Measurements from ENCODE around the gene AFF3.

AFF3 gene

DNA sequence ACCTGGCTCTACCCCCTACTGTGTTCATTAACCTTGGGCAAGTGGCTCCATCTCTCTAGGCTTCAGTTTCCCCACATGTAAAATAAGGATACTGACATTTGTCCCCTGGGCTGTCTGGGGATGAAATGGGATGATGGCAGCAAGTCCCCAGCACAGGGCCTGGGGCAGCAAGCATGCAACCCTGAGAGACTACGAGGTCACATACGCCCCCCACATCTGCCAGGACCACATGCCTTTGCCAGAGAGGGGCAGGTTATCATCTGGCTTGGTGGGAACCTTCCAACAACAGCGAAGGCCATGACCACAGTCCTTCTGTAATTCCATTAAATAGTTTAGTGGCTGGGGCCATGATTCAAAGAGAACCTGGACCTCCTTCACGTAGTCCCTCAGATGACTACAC is 506.7 kb downstream of the AFF3 start:
- TF ChIP-seq, protein P1, sequence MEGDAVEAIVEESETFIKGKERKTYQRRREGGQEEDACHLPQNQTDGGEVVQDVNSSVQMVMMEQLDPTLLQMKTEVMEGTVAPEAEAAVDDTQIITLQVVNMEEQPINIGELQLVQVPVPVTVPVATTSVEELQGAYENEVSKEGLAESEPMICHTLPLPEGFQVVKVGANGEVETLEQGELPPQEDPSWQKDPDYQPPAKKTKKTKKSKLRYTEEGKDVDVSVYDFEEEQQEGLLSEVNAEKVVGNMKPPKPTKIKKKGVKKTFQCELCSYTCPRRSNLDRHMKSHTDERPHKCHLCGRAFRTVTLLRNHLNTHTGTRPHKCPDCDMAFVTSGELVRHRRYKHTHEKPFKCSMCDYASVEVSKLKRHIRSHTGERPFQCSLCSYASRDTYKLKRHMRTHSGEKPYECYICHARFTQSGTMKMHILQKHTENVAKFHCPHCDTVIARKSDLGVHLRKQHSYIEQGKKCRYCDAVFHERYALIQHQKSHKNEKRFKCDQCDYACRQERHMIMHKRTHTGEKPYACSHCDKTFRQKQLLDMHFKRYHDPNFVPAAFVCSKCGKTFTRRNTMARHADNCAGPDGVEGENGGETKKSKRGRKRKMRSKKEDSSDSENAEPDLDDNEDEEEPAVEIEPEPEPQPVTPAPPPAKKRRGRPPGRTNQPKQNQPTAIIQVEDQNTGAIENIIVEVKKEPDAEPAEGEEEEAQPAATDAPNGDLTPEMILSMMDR (IDR thresholded peaks at IDR 0.05; ENCODE audit: control insufficient read depth, extremely low read depth, insufficient read depth), result no peak
- no peak overlapping the region for H3K4me3 ChIP-seq (ENCODE audit: low read depth, low read length)
- DNase-seq (ENCODE audit: low read depth), result no peak

DNA sequence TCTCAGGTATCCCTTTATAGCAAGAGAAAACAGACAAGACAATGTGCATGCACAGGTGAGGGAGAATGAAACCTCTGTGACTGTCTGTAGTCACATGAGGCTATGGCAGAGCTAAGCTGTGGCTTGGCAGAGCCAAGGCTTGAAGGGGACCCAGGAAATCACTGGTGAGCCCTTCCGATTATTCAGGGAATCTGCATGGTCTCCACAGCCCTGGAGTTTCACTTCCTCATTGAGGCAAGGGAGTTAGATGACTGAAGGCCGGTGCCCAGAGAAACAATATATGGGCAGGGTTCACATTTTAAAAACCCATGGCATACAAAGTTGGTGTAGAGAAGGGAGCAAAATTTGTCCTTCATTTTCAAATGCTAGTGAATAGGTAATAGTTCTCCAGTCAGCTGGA is 508.2 kb downstream of the AFF3 start:
- no peak overlapping the region for H3K4me3 ChIP-seq (ENCODE audit: low read depth, low read length)
- DNase-seq (ENCODE audit: low read depth), result no peak
- TF ChIP-seq, protein P1 (IDR thresholded peaks at IDR 0.05; ENCODE audit: control insufficient read depth, extremely low read depth, insufficient read depth), result no peak

DNA sequence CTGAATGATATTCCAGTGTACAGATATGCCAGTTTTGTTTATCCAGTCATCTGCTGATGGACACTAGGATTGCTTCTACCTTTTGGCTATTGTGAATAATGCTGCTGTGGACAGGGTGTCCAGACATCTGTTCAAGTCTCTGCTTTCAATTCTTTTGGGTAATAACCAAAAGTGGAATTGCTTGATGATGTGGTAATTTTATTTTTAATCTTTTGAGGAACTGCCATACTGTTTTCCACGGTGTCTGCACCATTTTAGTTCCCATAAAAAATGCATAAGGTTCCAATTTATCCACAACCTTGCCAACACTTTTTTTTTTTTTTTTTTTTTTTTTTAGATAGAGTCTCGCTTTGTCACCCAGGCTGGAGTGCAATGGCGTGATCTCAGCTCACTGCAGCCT is 510.7 kb downstream of the AFF3 start:
- TF ChIP-seq, protein P1 (IDR thresholded peaks at IDR 0.05; ENCODE audit: control insufficient read depth, extremely low read depth, insufficient read depth), result no peak
- no peak overlapping the region for H3K4me3 ChIP-seq (ENCODE audit: low read depth, low read length)
- no peak for DNase-seq (ENCODE audit: low read depth)

DNA sequence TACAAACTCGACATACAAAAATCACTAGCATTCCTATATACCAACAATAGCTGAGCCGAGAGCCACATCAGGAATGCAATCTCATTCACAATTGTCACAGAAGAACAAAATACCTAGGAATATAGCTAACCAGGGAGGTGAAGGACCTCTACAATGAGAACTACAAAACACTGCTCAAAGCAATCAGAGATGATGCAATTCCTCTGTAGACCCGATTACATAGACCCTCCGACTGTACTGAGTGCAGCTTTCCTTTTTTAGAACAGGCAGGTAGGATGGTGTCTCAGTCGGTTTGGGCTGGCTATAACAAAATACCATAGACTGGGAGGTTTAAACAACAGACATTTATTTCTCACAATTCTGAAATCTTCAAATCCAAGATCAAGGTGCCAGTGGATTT is 513.1 kb downstream of the AFF3 start:
- TF ChIP-seq, protein P1 (IDR thresholded peaks at IDR 0.05; ENCODE audit: control insufficient read depth, extremely low read depth, insufficient read depth), result no peak
- no peak for DNase-seq (ENCODE audit: low read depth)
- H3K4me3 ChIP-seq (ENCODE audit: low read depth, low read length), result no peak overlapping the region

DNA sequence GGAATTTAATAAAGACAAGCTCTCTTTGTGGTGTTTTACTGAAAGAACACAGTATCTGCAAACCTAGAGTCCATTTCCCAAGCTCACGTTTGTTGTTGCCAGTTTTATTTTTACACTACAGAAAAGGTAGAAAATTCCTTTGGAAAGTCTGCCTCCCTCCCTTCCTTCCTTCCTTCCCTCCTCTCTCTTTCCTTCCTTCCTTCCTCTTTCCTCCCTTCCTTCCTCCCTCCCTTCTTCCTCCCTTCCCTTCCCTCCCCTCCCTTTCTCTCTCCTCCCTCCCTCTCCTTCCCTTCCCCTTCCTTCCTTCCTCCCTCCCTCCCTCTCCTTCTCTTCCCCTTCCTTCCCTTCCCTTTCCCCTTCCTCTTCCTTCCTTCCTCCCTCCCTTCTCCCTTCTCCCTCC is 516.2 kb downstream of the AFF3 start:
- no peak overlapping the region for H3K4me3 ChIP-seq (ENCODE audit: low read depth, low read length)
- TF ChIP-seq, protein P1 (IDR thresholded peaks at IDR 0.05; ENCODE audit: control insufficient read depth, extremely low read depth, insufficient read depth), result no peak
- DNase-seq (ENCODE audit: low read depth), result no peak

DNA sequence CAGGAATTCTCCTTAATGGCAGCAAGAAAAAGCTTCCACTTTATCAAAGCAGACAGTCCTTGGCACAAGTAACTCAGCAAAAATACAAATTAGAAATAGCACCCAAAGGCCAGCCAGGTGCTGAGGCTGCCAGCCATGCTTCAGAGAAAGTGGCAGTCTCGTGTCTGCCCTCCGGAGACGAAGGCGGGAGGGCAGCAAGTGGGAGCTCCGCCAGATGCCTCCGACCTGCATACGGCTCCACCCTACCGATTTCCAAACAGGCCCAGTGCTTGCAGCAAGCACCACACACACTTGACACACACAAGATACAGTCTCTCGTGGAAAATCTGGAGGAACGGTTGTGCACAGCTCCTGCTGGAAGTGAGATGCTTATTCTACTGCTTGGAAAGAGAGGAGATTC is 517.7 kb downstream of the AFF3 start:
- H3K4me3 ChIP-seq (ENCODE audit: low read depth, low read length), result no peak overlapping the region
- TF ChIP-seq, protein P1 (IDR thresholded peaks at IDR 0.05; ENCODE audit: control insufficient read depth, extremely low read depth, insufficient read depth), result no peak
- no peak for DNase-seq (ENCODE audit: low read depth)

DNA sequence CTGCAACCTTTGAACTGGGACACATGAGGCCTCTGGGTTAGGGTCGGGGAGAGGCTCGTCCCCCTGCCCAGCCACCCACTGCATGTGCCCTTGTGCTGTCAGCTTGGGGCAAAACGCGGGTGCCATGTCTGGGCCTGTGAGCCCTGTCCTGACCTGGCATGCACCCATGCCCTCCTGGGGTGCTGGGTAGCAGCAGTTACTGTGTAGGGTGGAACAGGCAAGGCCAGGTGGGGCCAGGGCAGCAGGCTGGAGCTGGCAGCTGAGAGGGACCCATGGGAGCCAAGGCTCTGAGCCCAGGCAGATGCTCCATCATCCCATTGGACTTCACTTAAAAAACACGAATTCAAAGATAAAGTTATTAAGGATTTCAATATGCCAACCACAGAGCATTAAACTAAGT is 518.8 kb downstream of the AFF3 start:
- TF ChIP-seq, protein P1 (IDR thresholded peaks at IDR 0.05; ENCODE audit: control insufficient read depth, extremely low read depth, insufficient read depth), result no peak
- DNase-seq (ENCODE audit: low read depth), result no peak
- no peak overlapping the region for H3K4me3 ChIP-seq (ENCODE audit: low read depth, low read length)

Data from LNCaP clone FGC (cell line).